Prostate gland (tissue), 2 donors: Measurements from ENCODE around the gene MIOS.

Source experiments
- POLR2A ChIP-seq: fragments of 450-650 bp; IDR thresholded peaks from one replicate; pipeline ENCODE4 v1.6.1; 2016; ENCODE audit warnings: antibody characterized with exemption, mild to moderate bottlenecking
- POLR2AphosphoS5 ChIP-seq: sonication (generic); formaldehyde crosslinking; IDR thresholded peaks from one replicate; pipeline ENCODE4 v1.6.1; 2017; ENCODE audit warnings: antibody characterized with exemption
- TF ChIP-seq, protein P1 (sequence below), 4 experiments: fragments of 200-600 bp in 2 of 4; fragments of 450-650 bp in 2 of 4; sonication (generic) in 2 of 4; IDR thresholded peaks; 1 replicate in 3 of 4; 2 replicates in 1 of 4; pipeline ENCODE4 v1.5.1; 2016 to 2019; ENCODE audit warnings: antibody characterized with exemption in 4 of 4, mild to moderate bottlenecking in 2 of 4, moderate library complexity in 2 of 4

DNA sequence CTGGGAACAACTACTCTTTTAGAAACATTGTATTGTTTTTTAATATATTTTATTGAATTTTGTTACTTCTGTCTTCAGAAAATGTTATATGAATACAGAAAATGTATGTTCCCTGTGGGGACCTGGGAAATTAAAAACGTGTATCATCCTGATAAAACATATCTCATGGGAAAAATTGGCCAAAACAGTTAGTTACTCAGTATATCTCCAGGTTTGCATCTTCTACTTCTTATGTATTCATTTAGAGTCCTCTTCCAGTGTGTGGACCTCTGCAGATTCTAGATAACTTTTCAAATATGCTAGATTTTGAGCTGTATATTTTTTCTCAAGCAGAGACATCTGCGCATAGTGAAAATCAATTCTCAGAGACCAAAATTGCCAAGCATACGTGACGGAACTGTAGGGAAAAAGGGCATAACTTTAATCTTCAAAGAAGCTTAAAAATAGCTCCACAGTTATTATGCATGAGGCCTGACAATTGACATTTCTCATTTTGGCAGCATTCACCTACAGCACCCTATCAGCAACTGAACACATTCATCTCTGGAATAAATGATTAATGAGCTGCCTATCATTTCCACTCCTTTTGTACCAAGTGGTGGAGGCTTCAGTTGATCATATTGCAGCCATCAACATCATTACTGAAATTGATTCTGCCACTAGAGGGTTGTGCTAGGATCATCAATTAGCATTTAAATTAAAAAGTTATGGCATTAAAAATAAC lies 47.5 kb downstream of the MIOS start:
- TF ChIP-seq, protein P1, sequence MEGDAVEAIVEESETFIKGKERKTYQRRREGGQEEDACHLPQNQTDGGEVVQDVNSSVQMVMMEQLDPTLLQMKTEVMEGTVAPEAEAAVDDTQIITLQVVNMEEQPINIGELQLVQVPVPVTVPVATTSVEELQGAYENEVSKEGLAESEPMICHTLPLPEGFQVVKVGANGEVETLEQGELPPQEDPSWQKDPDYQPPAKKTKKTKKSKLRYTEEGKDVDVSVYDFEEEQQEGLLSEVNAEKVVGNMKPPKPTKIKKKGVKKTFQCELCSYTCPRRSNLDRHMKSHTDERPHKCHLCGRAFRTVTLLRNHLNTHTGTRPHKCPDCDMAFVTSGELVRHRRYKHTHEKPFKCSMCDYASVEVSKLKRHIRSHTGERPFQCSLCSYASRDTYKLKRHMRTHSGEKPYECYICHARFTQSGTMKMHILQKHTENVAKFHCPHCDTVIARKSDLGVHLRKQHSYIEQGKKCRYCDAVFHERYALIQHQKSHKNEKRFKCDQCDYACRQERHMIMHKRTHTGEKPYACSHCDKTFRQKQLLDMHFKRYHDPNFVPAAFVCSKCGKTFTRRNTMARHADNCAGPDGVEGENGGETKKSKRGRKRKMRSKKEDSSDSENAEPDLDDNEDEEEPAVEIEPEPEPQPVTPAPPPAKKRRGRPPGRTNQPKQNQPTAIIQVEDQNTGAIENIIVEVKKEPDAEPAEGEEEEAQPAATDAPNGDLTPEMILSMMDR (IDR thresholded peaks at IDR 0.05): no peak
- TF ChIP-seq POLR2A: no peak
- no peak for TF ChIP-seq POLR2AphosphoS5
